Measurements from ENCODE around the gene PRKAB1. TPM values are rescaled to one million over a fixed set of nuclear protein-coding genes. Genes with fewer than 3 reads are reported as not detected.

PRKAB1 gene
- total RNA-seq, 1 donor from 2014 or later: 41.2 TPM

- TF ChIP-seq CTCF (IDR thresholded peaks at IDR 0.05): no peak
- Histone ChIP-seq H3K4me3 (no peak overlapping the region), H3K36me3 (no peaks in the 10 kb centered on the region), H3K27ac (no peak overlapping the region), H3K27me3 (no peaks in the 10 kb centered on the region), H3K4me1 (no peaks in the 10 kb centered on the region), H3K9me3 (no peaks in the 10 kb centered on the region)
- intact Hi-C loops (cut with DNase I): no loop called here
- no peak for DNase-seq (ENCODE audit: low spot score in 2 of 2)
Observed at GRCh38 chr12:119725523-119725922, 57.6 kb downstream of the PRKAB1 start.

GRCh38 chr12:119727600-119728443 is 59.9 kb downstream of the PRKAB1 start:
- no peak for DNase-seq (ENCODE audit: low spot score in 2 of 2)
- intact Hi-C loops (cut with DNase I): no loop called here
- Histone ChIP-seq H3K27ac (no peak overlapping the region), H3K9me3 (no peaks in the 10 kb centered on the region), H3K36me3 (no peaks in the 10 kb centered on the region), H3K4me3 (no peak overlapping the region), H3K4me1 (no peaks in the 10 kb centered on the region), H3K27me3 (no peaks in the 10 kb centered on the region)
- no peak for TF ChIP-seq CTCF (IDR thresholded peaks at IDR 0.05)

- no peaks in the 10 kb centered on the region for H3K4me1 ChIP-seq
- TF ChIP-seq CTCF (IDR thresholded peaks at IDR 0.05): no peak
- H3K36me3 ChIP-seq: no peaks in the 10 kb centered on the region
- no peaks in the 10 kb centered on the region for H3K9me3 ChIP-seq
- no peak for DNase-seq (ENCODE audit: low spot score in 2 of 2)
- intact Hi-C loops (cut with DNase I): no loop called here
- no peak overlapping the region for H3K27ac ChIP-seq
- no peaks in the 10 kb centered on the region for H3K27me3 ChIP-seq
- H3K4me3 ChIP-seq: no peak overlapping the region
Observed at GRCh38 chr12:119728444-119728745, 60.5 kb downstream of the PRKAB1 start.

GRCh38 chr12:119729871-119730270 is 61.9 kb downstream of the PRKAB1 start:
- Histone ChIP-seq H3K36me3 (no peaks in the 10 kb centered on the region), H3K4me1 (no peaks in the 10 kb centered on the region), H3K4me3 (no peak overlapping the region), H3K27ac (no peak overlapping the region), H3K27me3 (no peaks in the 10 kb centered on the region), H3K9me3 (no peaks in the 10 kb centered on the region)
- intact Hi-C loops (cut with DNase I): no loop called here
- no peak for TF ChIP-seq CTCF (IDR thresholded peaks at IDR 0.05)
- no peak for DNase-seq (ENCODE audit: low spot score in 2 of 2)

GRCh38 chr12:119730381-119730780 is 62.4 kb downstream of the PRKAB1 start:
- no peak for DNase-seq (ENCODE audit: low spot score in 2 of 2)
- no peak for TF ChIP-seq CTCF (IDR thresholded peaks at IDR 0.05)
- intact Hi-C loops (cut with DNase I): no loop called here
- Histone ChIP-seq H3K27ac (no peak overlapping the region), H3K4me3 (no peak overlapping the region), H3K36me3 (no peaks in the 10 kb centered on the region), H3K9me3 (no peaks in the 10 kb centered on the region), H3K4me1 (no peaks in the 10 kb centered on the region), H3K27me3 (no peaks in the 10 kb centered on the region)

Other genes with a start within 250 kb of the PRKAB1 start
- not detected for gene TMEM233, start 74.4 kb upstream of the PRKAB1 start, total RNA-seq
- gene CIT, start 209.2 kb downstream of the PRKAB1 start, total RNA-seq: 1.2 TPM

All from ascending aorta (tissue), 2 donors.